Measurements from ENCODE around the gene CHAF1A. TPM values are rescaled to one million over a fixed set of nuclear protein-coding genes. Genes with fewer than 3 reads are reported as not detected.

Gene CHAF1A
- total and polyA plus RNA-seq, 10 donors = 3.8 to 17.9 (median 10.0) TPM

- 24 to 51% (median 36%) methylated on average over 8 to 12 of the region's 12 CpGs for whole genome bisulfite sequencing, 5 donors
- H3K4me3 ChIP-seq = peak overlapping the region in 1 of 8 donors; percentile 33
- H3K27me3 ChIP-seq (replicated peaks in 1 of 7) = no peaks in the 10 kb centered on the region
- H3K4me1 ChIP-seq = peaks cover 65 to 100% (median 98%) of the 10 kb centered on the region in 6 donors
- H3K9me3 ChIP-seq = no peaks in the 10 kb centered on the region
- TF ChIP-seq POLR2AphosphoS5 (IDR thresholded peaks at IDR 0.05) (peak; percentile 73 to 76 (median 76)), CTCF (IDR thresholded peaks at IDR 0.05 in 8 of 11, conservative IDR thresholded peaks at IDR 0.05 in 3 of 11) (peak in 1 of 11 experiments; percentile 4), POLR2A (IDR thresholded peaks at IDR 0.05) (no peak)
- intact Hi-C loops (cut with DNase I; ENCODE audit: low total_unique reads) = no loop called here
- peaks cover 0 to 65% (median 18%) of the 10 kb centered on the region in 6 donors for H3K36me3 ChIP-seq
- peak overlapping the region; percentile 49 to 89 (median 82) for H3K27ac ChIP-seq
- DNase-seq = peak; percentile 82
Observed at GRCh38 chr19:4390017-4390566, 12.3 kb upstream of the CHAF1A start.

- Histone ChIP-seq H3K4me1 (peaks cover 68 to 100% (median 98%) of the 10 kb centered on the region in 6 donors), H3K27me3 (replicated peaks in 1 of 7) (no peaks in the 10 kb centered on the region), H3K27ac (peak overlapping the region; percentile 49 to 89 (median 82)), H3K4me3 (peak overlapping the region in 1 of 8 donors; percentile 33), H3K36me3 (peaks cover 0 to 65% (median 22%) of the 10 kb centered on the region in 6 donors), H3K9me3 (no peaks in the 10 kb centered on the region)
- 39 to 48% (median 47%) methylated on average over 21 of the region's 21 CpGs for WGBS, 5 donors
- intact Hi-C loops (cut with DNase I; ENCODE audit: low total_unique reads) = no loop called here
- DNase-seq = no peak
- TF ChIP-seq CTCF (IDR thresholded peaks at IDR 0.05 in 8 of 11, conservative IDR thresholded peaks at IDR 0.05 in 3 of 11) (no peak), POLR2AphosphoS5 (IDR thresholded peaks at IDR 0.05) (peak in 1 of 3 donors; percentile 14), POLR2A (IDR thresholded peaks at IDR 0.05) (no peak)
Observed at GRCh38 chr19:4390567-4391305, 11.7 kb upstream of the CHAF1A start.

GRCh38 chr19:4391306-4391693 is 11.1 kb upstream of the CHAF1A start:
- Histone ChIP-seq H3K9me3 (no peaks in the 10 kb centered on the region), H3K36me3 (peaks cover 0 to 66% (median 24%) of the 10 kb centered on the region in 6 donors), H3K27me3 (replicated peaks in 1 of 7) (no peaks in the 10 kb centered on the region), H3K4me1 (peaks cover 62 to 100% (median 97%) of the 10 kb centered on the region in 6 donors), H3K4me3 (peak overlapping the region in 1 of 8 donors; percentile 33), H3K27ac (peak overlapping the region; percentile 49 to 89 (median 82))
- no peak for DNase-seq
- WGBS, 5 donors = 64 to 74% (median 66%) methylated on average over 9 of the region's 9 CpGs
- intact Hi-C loops (cut with DNase I; ENCODE audit: low total_unique reads) = no loop called here
- no peak for TF ChIP-seq POLR2AphosphoS5 (IDR thresholded peaks at IDR 0.05)
- no peak for TF ChIP-seq POLR2A (IDR thresholded peaks at IDR 0.05)
- no peak for TF ChIP-seq CTCF (IDR thresholded peaks at IDR 0.05 in 8 of 11, conservative IDR thresholded peaks at IDR 0.05 in 3 of 11)
